B cell (primary cell): Measurements from ENCODE around the gene CCBE1. TPM values are rescaled to one million over a fixed set of nuclear protein-coding genes. Genes with fewer than 3 reads are reported as not detected.

Experiments
- ATAC-seq: fragments of 200-7000 bp; cut with Tn5 transposase; one replicate; pipeline ENCODE4 v1.10.0; 2021; ENCODE audit warnings: low read depth, mild to moderate bottlenecking, moderate number of reproducible peaks, moderate library complexity
- CTCF ChIA-PET: fragments of 350-600 bp; sonication (Branson Sonifier 250); formaldehyde crosslinking; loops from one replicate; lab custom pipeline; 2021; ENCODE audit warnings: antibody characterized with exemption, inconsistent platforms; lab: Charles Lee
- POLR2A ChIA-PET: fragments of 350-600 bp; sonication (Branson Sonifier 250); formaldehyde crosslinking; loops from one replicate; lab custom pipeline; 2021; ENCODE audit warnings: antibody characterized with exemption; lab: Charles Lee
- DNase-seq: peaks from one replicate; pipeline ENCODE4 v3.0.0; 2013
- H2AFZ ChIP-seq: 2 replicates; pipeline ENCODE4 v1.6.1; 2012; ENCODE audit warnings: mild to moderate bottlenecking, low read depth, low read length; ENCODE audit not compliant: insufficient read depth, poor library complexity, severe bottlenecking
- H3K27ac ChIP-seq, 2 donors: 1 replicate in 1 of 2; 2 replicates in 1 of 2; pipeline ENCODE4 v1.5.1; 2012 to 2013; ENCODE audit warnings: low read length in 2 of 2, mild to moderate bottlenecking in 2 of 2, moderate library complexity in 1 of 2
- H3K27me3 ChIP-seq, 4 experiments: fragments of 200-600 bp in 1 of 4; sonication (generic) in 1 of 4; replicated peaks in 1 of 4; 1 replicate in 2 of 4; 2 replicates in 2 of 4; pipeline versions ENCODE4 v1.6.1 to v1.7.0; 2013 to 2016; ENCODE audit warnings: low read length in 3 of 4, mild to moderate bottlenecking in 2 of 4, mixed read lengths in 1 of 4, moderate library complexity in 1 of 4; ENCODE audit not compliant: insufficient read depth in 4 of 4, control insufficient read depth in 3 of 4; ENCODE audit errors: control extremely low read depth in 1 of 4
- H3K36me3 ChIP-seq, 2 experiments: replicated peaks in 1 of 2; 1 replicate in 1 of 2; 2 replicates in 1 of 2; pipeline versions ENCODE4 v1.6.1 to v1.7.1; 2013; ENCODE audit warnings: low read length in 1 of 2; ENCODE audit not compliant: insufficient read depth in 2 of 2, control insufficient read depth in 1 of 2; ENCODE audit errors: control extremely low read depth in 1 of 2, extremely low read depth in 1 of 2
- H3K4me1 ChIP-seq, 2 donors: fragments of 200-600 bp in 1 of 2; sonication (generic) in 1 of 2; 1 replicate in 1 of 2; 2 replicates in 1 of 2; pipeline versions ENCODE4 v1.5.1 to v1.6.1; 2013 to 2017; ENCODE audit warnings: low read length in 2 of 2; ENCODE audit not compliant: control insufficient read depth in 2 of 2, insufficient read depth in 2 of 2
- H3K4me2 ChIP-seq: replicated peaks from 2 replicates; pipeline ENCODE3; 2012; ENCODE audit warnings: mild to moderate bottlenecking, low read depth, low read length; ENCODE audit not compliant: poor library complexity, severe bottlenecking
- H3K4me3 ChIP-seq, 5 experiments: fragments of 200-600 bp in 1 of 5; sonication (generic) in 1 of 5; 1 replicate in 3 of 5; 2 replicates in 2 of 5; pipeline versions ENCODE4 v1.5.1 to v1.7.0; 2011 to 2016; ENCODE audit warnings: low read length in 4 of 5, mild to moderate bottlenecking in 4 of 5, low read depth in 2 of 5, control low read depth in 1 of 5, moderate library complexity in 1 of 5; ENCODE audit not compliant: insufficient read depth in 1 of 5; ENCODE audit errors: control extremely low read depth in 1 of 5, extremely low read depth in 1 of 5
- H3K79me2 ChIP-seq: fragments of 200-600 bp; sonication (generic); one replicate; pipeline ENCODE4 v1.6.0; 2016; ENCODE audit warnings: low read length; ENCODE audit not compliant: control insufficient read depth, insufficient read depth
- H3K9ac ChIP-seq: fragments of 200-600 bp; sonication (generic); 2 replicates; pipeline ENCODE4 v1.6.1; 2017; ENCODE audit warnings: mild to moderate bottlenecking, low read length, moderate library complexity
- H3K9me3 ChIP-seq, 3 donors: one replicate each; pipeline versions ENCODE4 v1.6.1 to v1.7.1; 2013; ENCODE audit warnings: low read length in 2 of 3; ENCODE audit not compliant: control insufficient read depth in 2 of 3, insufficient read depth in 1 of 3; ENCODE audit errors: control extremely low read depth in 1 of 3
- H4K20me1 ChIP-seq: 2 replicates; pipeline ENCODE4 v1.6.0; 2012; ENCODE audit warnings: mild to moderate bottlenecking, low read length; ENCODE audit not compliant: insufficient read depth, control insufficient read depth, poor library complexity, severe bottlenecking
- H3K27ac Mint-ChIP-seq: one replicate; pipeline ENCODE4 v1.8.0; 2021; ENCODE audit warnings: mixed read lengths
- H3K27me3 Mint-ChIP-seq: one replicate; pipeline ENCODE4 v1.8.0; 2021; ENCODE audit warnings: mixed read lengths
- H3K4me1 Mint-ChIP-seq: one replicate; pipeline ENCODE4 v1.8.0; 2021; ENCODE audit warnings: mixed read lengths
- H3K4me3 Mint-ChIP-seq: one replicate; pipeline ENCODE4 v1.8.0; 2021; ENCODE audit warnings: mixed read lengths
- H3K9me3 Mint-ChIP-seq: one replicate; pipeline ENCODE4 v1.8.0; 2022; ENCODE audit warnings: mixed read lengths; ENCODE audit not compliant: insufficient read depth
- CTCF ChIP-seq: fragments of 200-600 bp; IDR thresholded peaks from one replicate; pipeline ENCODE4 v1.8.0; 2022; ENCODE audit warnings: antibody characterized with exemption, mild to moderate bottlenecking
- EZH2 ChIP-seq: IDR thresholded peaks from 2 replicates; pipeline ENCODE4 v1.6.1; 2012; ENCODE audit warnings: borderline replicate concordance, low read depth, mild to moderate bottlenecking, moderate library complexity, low read length; ENCODE audit not compliant: insufficient read depth, poor library complexity, severe bottlenecking
- WGBS: methylation state at CpG from one replicate; pipeline ENCODE4 v1.1.5; 2013; ENCODE audit warnings: missing lambda C conversion rate; ENCODE audit not compliant: insufficient coverage; 5-methylcytosine and 5-hydroxymethylcytosine counted together
- intact Hi-C: fragments of 100-400 bp; cut with micrococcal nuclease; formaldehyde crosslinking; loops from one replicate; pipeline ENCODE4 v1.10.0; 2022
- polyA plus RNA-seq: library from polyadenylated mRNA; depleted of rRNA; stranded (reverse); fragments of >200 nt; gene quantifications from 2 replicates; pipeline ENCODE4 v1.2.3, GENCODE V29; 2012
- total RNA-seq, 2 donors: library from RNA; stranded (reverse); fragments of 120-200 nt in 1 of 2; gene quantifications; 1 replicate in 1 of 2; 2 replicates in 1 of 2; pipeline versions ENCODE4 v1.2.3 to v1.2.4, GENCODE V29; 2013 to 2022

Gene CCBE1
- total and polyA plus RNA-seq, 2 donors (not counting 1 experiment from before 2014, with no cell fraction given): not detected

GRCh38 chr18:59484131-59484530 lies 213.1 kb downstream of the CCBE1 start:
- WGBS: no CpG with 5 or more reads among the region's 4 CpGs
- no peak overlapping the region for H3K27ac Mint-ChIP-seq
- Histone ChIP-seq H3K27me3 (peaks cover 0 to 2% (median 0%) of the 10 kb centered on the region in 4 experiments), H3K4me3 (no peak overlapping the region), H3K79me2 (no peaks in the 10 kb centered on the region), H3K27ac (no peak overlapping the region), H2AFZ (no peak overlapping the region), H3K9ac (no peak overlapping the region), H3K36me3 (no peaks in the 10 kb centered on the region), H3K4me2 (no peak overlapping the region), H3K9me3 (no peaks in the 10 kb centered on the region), H3K4me1 (no peaks in the 10 kb centered on the region), H4K20me1 (no peaks in the 10 kb centered on the region)
- TF ChIP-seq EZH2 (no peak), CTCF (no peak)
- peaks cover 23% of the 10 kb centered on the region for H3K27me3 Mint-ChIP-seq
- ChIA-PET POLR2A (no interaction called here), CTCF (no interaction called here)
- DNase-seq (no peak), ATAC-seq (no peak)
- peaks cover 2% of the 10 kb centered on the region for H3K4me1 Mint-ChIP-seq
- no peak overlapping the region for H3K4me3 Mint-ChIP-seq
- intact Hi-C loops: no loop called here
- no peaks in the 10 kb centered on the region for H3K9me3 Mint-ChIP-seq

- H3K9me3 Mint-ChIP-seq: no peaks in the 10 kb centered on the region
- no peak for TF ChIP-seq CTCF
- TF ChIP-seq EZH2: no peak
- no peak overlapping the region for H3K27ac Mint-ChIP-seq
- H4K20me1 ChIP-seq: no peaks in the 10 kb centered on the region
- no peaks in the 10 kb centered on the region for H3K4me1 Mint-ChIP-seq
- H2AFZ ChIP-seq: no peak overlapping the region
- CTCF ChIA-PET: no interaction called here
- no peak for DNase-seq
- no peak overlapping the region for H3K4me2 ChIP-seq
- no peak overlapping the region for H3K4me3 Mint-ChIP-seq
- H3K4me3 ChIP-seq: no peak overlapping the region
- H3K27ac ChIP-seq: no peak overlapping the region
- intact Hi-C loops: no loop called here
- no peaks in the 10 kb centered on the region for H3K9me3 ChIP-seq
- no peak for ATAC-seq
- H3K79me2 ChIP-seq: no peaks in the 10 kb centered on the region
- no peak overlapping the region for H3K9ac ChIP-seq
- WGBS: 67% methylated on average over 1 of the region's 3 CpGs
- peaks cover 0 to 6% (median 0%) of the 10 kb centered on the region in 4 experiments for H3K27me3 ChIP-seq
- H3K27me3 Mint-ChIP-seq: peaks cover 29% of the 10 kb centered on the region
- POLR2A ChIA-PET: no interaction called here
- H3K4me1 ChIP-seq: no peaks in the 10 kb centered on the region
- no peaks in the 10 kb centered on the region for H3K36me3 ChIP-seq
Observed at GRCh38 chr18:59481436-59481835, 215.8 kb downstream of the CCBE1 start.
